Muscle of leg (tissue), 16 donors: ENCODE results near the gene THSD1. TPM values are rescaled to one million over a fixed set of nuclear protein-coding genes. Genes with fewer than 3 reads are reported as not detected.
A peak's percentile ranks its signal among the peaks of the same experiment; 100 is the strongest.

ENCODE experiments used
- DNase-seq: peaks from one replicate; pipeline ENCODE4 v3.0.0; 2013
- H3K27ac ChIP-seq: one replicate; pipeline ENCODE4 v1.5.1; 2013; ENCODE audit warnings: mild to moderate bottlenecking, low read length, control low read depth
- H3K27me3 ChIP-seq: one replicate; pipeline ENCODE4 v1.6.1; 2013; ENCODE audit warnings: low read length; ENCODE audit not compliant: control insufficient read depth, insufficient read depth
- H3K36me3 ChIP-seq: one replicate; pipeline ENCODE4 v1.6.1; 2013; ENCODE audit warnings: low read length; ENCODE audit not compliant: control insufficient read depth, insufficient read depth
- H3K4me1 ChIP-seq: one replicate; pipeline ENCODE4 v1.6.1; 2013; ENCODE audit warnings: low read length; ENCODE audit not compliant: control insufficient read depth, insufficient read depth
- H3K4me3 ChIP-seq: one replicate; pipeline ENCODE4 v1.5.1; 2013; ENCODE audit warnings: low read length, control low read depth
- H3K9me3 ChIP-seq: replicated peaks from 2 replicates; pipeline ENCODE4 v1.6.1; 2013; ENCODE audit warnings: low read depth, low read length; ENCODE audit not compliant: control insufficient read depth
- WGBS: methylation state at CpG from one replicate; pipeline ENCODE4 v1.1.5; 2013; ENCODE audit warnings: missing lambda C conversion rate; ENCODE audit not compliant: insufficient coverage; 5-methylcytosine and 5-hydroxymethylcytosine counted together
- long read RNA-seq, 11 donors: transcript quantifications; one replicate each; lab custom pipeline, GENCODE V29; 2026
- polyA plus RNA-seq, 8 donors: library from polyadenylated mRNA; unstranded; fragments of 120-200 nt; gene quantifications; one replicate each; pipeline versions ENCODE4 v1.2.1 to v1.2.3, GENCODE V29; 2013; ENCODE audit warnings: inconsistent platforms in 1 of 8, low replicate concordance in 1 of 8; ENCODE audit not compliant: insufficient read length in 8 of 8, insufficient read depth in 1 of 8
- total RNA-seq: library from RNA; stranded (reverse); fragments of 120-200 nt; gene quantifications from one replicate; pipeline ENCODE4 v1.2.4, GENCODE V29; 2013

The THSD1 gene
- total RNA-seq, result 20.7 TPM
- polyA plus RNA-seq, result 10 to 100 TPM; 18.3 to 21.9 (median 19.6) TPM
- long read RNA-seq, donor 1, partial matches to known transcripts, result 0 of 2 reads
- long read RNA-seq, donor 1, other reads (novel, unspliced or antisense), result 0 of 2 reads
- long read RNA-seq, donor 2, partial matches to known transcripts, result 0 of 1 reads
- long read RNA-seq, donor 2, other reads (novel, unspliced or antisense), result 0 of 1 reads
- long read RNA-seq, donor 3, partial matches to known transcripts, result 19 of 23 reads
- long read RNA-seq, donor 3, other reads (novel, unspliced or antisense), result 0 of 23 reads
- long read RNA-seq, donor 4, partial matches to known transcripts, result 0 of 3 reads
- long read RNA-seq, donor 4, other reads (novel, unspliced or antisense), result 0 of 3 reads
- long read RNA-seq, donor 5, partial matches to known transcripts, result 10 of 15 reads
- long read RNA-seq, donor 5, other reads (novel, unspliced or antisense), result 0 of 15 reads
- long read RNA-seq, donor 6, partial matches to known transcripts, result 0 of 6 reads
- long read RNA-seq, donor 6, other reads (novel, unspliced or antisense), result 0 of 6 reads
- long read RNA-seq, donor 7, partial matches to known transcripts, result 0 of 3 reads
- long read RNA-seq, donor 7, other reads (novel, unspliced or antisense), result 0 of 3 reads
- long read RNA-seq, donor 8, partial matches to known transcripts, result 0 of 3 reads
- long read RNA-seq, donor 8, other reads (novel, unspliced or antisense), result 0 of 3 reads
- long read RNA-seq, donor 9, partial matches to known transcripts, result 0 of 2 reads
- long read RNA-seq, donor 9, other reads (novel, unspliced or antisense), result 0 of 2 reads
- long read RNA-seq, donor 10, transcript THSD1-201 (5 exons, 2,962 nt), result major isoform, 6 of 14 reads
- long read RNA-seq, donor 10, partial matches to known transcripts, result 5 of 14 reads
- long read RNA-seq, donor 10, other reads (novel, unspliced or antisense), result 0 of 14 reads
- long read RNA-seq, donor 11, partial matches to known transcripts, result 0 of 3 reads
- long read RNA-seq, donor 11, other reads (novel, unspliced or antisense), result 0 of 3 reads

- no peaks in the 10 kb centered on the region for H3K9me3 ChIP-seq
- under 1% methylated on average over 59 of the region's 68 CpGs for WGBS
- H3K4me3 ChIP-seq, result peak within 1 kb of the TSS; percentile 58
- DNase-seq, result peak; percentile 82
- peaks cover 4% of the 10 kb centered on the region for H3K4me1 ChIP-seq
- H3K27me3 ChIP-seq, result peaks cover 2% of the 10 kb centered on the region
- peaks cover 4% of the 10 kb centered on the region for H3K36me3 ChIP-seq
- H3K27ac ChIP-seq, result peak within 1 kb of the TSS; percentile 76
These were observed at the start of gene THSD1 for GRCh38 chr13:52405767-52406494. Gene THSD1, minus strand, starts transcription at chr13:52406172. Its CDS starts 3,572 bp downstream, at chr13:52402600.

GRCh38 chr13:52455677-52456041 lies 49.7 kb upstream of the THSD1 start:
- H3K4me1 ChIP-seq, result peaks cover 9% of the 10 kb centered on the region
- no peaks in the 10 kb centered on the region for H3K9me3 ChIP-seq
- H3K27ac ChIP-seq, result peak overlapping the region; percentile 97
- peak overlapping the region; percentile 78 for H3K4me3 ChIP-seq
- peak; percentile 82 for DNase-seq
- H3K27me3 ChIP-seq, result no peaks in the 10 kb centered on the region
- WGBS, result under 1% methylated on average over 35 of the region's 37 CpGs
- peaks cover 13% of the 10 kb centered on the region for H3K36me3 ChIP-seq

GRCh38 chr13:52454820-52455676 lies 49.1 kb upstream of the THSD1 start, which contains the start of gene CKAP2:
Gene CKAP2, plus strand, starts transcription at chr13:52455478. Its CDS starts 79 bp downstream, at chr13:52455557.
- peak within 1 kb of the TSS; percentile 78 for H3K4me3 ChIP-seq
- peak; percentile 98 for DNase-seq
- WGBS, result under 1% methylated on average over 53 of the region's 56 CpGs
- H3K27ac ChIP-seq, result peak within 1 kb of the TSS; percentile 97
- no peaks in the 10 kb centered on the region for H3K27me3 ChIP-seq
- peaks cover 9% of the 10 kb centered on the region for H3K4me1 ChIP-seq
- H3K9me3 ChIP-seq, result no peaks in the 10 kb centered on the region
- H3K36me3 ChIP-seq, result peaks cover 13% of the 10 kb centered on the region

- 0% methylated on average over 1 of the region's 8 CpGs for WGBS
- Histone ChIP-seq H3K36me3 (peaks cover 8% of the 10 kb centered on the region), H3K4me3 (peak overlapping the region; percentile 78)
These were observed 48.5 kb upstream of the THSD1 start for GRCh38 chr13:52454459-52454819.

GRCh38 chr13:52452470-52452869 lies 46.5 kb upstream of the THSD1 start:
- no peaks in the 10 kb centered on the region for H3K27me3 ChIP-seq
- no CpG with 5 or more reads among the region's 2 CpGs for WGBS
- H3K27ac ChIP-seq, result no peak overlapping the region
- H3K36me3 ChIP-seq, result peaks cover 8% of the 10 kb centered on the region
- H3K9me3 ChIP-seq, result no peaks in the 10 kb centered on the region
- no peak overlapping the region for H3K4me3 ChIP-seq
- peaks cover 22% of the 10 kb centered on the region for H3K4me1 ChIP-seq
- DNase-seq, result peak; percentile 35

More at GRCh38 chr13:52454459-52454819, 48.5 kb upstream of the THSD1 start:
- peak; percentile 21 for DNase-seq
- peak overlapping the region; percentile 97 for H3K27ac ChIP-seq
- peaks cover 9% of the 10 kb centered on the region for H3K4me1 ChIP-seq
- no peaks in the 10 kb centered on the region for H3K9me3 ChIP-seq
- no peaks in the 10 kb centered on the region for H3K27me3 ChIP-seq

GRCh38 chr13:52451135-52451804 lies 45.3 kb upstream of the THSD1 start:
- no peaks in the 10 kb centered on the region for H3K27me3 ChIP-seq
- 100% methylated on average over 4 of the region's 24 CpGs for WGBS
- no peak for DNase-seq
- no peaks in the 10 kb centered on the region for H3K36me3 ChIP-seq
- no peaks in the 10 kb centered on the region for H3K9me3 ChIP-seq
- H3K4me1 ChIP-seq, result peaks cover 19% of the 10 kb centered on the region
- no peak overlapping the region for H3K4me3 ChIP-seq
- no peak overlapping the region for H3K27ac ChIP-seq

- Histone ChIP-seq H3K9me3 (no peaks in the 10 kb centered on the region), H3K4me3 (no peak overlapping the region)
These were observed 44.8 kb upstream of the THSD1 start for GRCh38 chr13:52450793-52451116.

GRCh38 chr13:52450012-52450792 lies 44.2 kb upstream of the THSD1 start, which contains the start of gene VPS36:
Gene VPS36, minus strand, starts transcription at chr13:52450634. Its CDS starts 40 bp downstream, at chr13:52450594.
- under 1% methylated on average over 105 of the region's 105 CpGs for WGBS
- H3K4me1 ChIP-seq, result peaks cover 19% of the 10 kb centered on the region

More at GRCh38 chr13:52450793-52451116, 44.8 kb upstream of the THSD1 start:
- 0% methylated on average over 6 of the region's 8 CpGs for WGBS
- peaks cover 19% of the 10 kb centered on the region for H3K4me1 ChIP-seq
- peak overlapping the region; percentile 8 for H3K27ac ChIP-seq
- no peaks in the 10 kb centered on the region for H3K36me3 ChIP-seq
- H3K27me3 ChIP-seq, result no peaks in the 10 kb centered on the region
- DNase-seq, result no peak

More at GRCh38 chr13:52450012-52450792, 44.2 kb upstream of the THSD1 start, which contains the start of gene VPS36:
- no peaks in the 10 kb centered on the region for H3K9me3 ChIP-seq
- no peaks in the 10 kb centered on the region for H3K27me3 ChIP-seq
- peak; percentile 98 for DNase-seq
- no peaks in the 10 kb centered on the region for H3K36me3 ChIP-seq
- H3K4me3 ChIP-seq, result peak within 1 kb of the TSS; percentile 74
- peak within 1 kb of the TSS; percentile 76 for H3K27ac ChIP-seq
